Rectal smooth muscle tissue (tissue), 1 donor: ENCODE data around the gene SULT4A1.
"Not testable (repeated sequence)": the region's sequence is repeated elsewhere in the genome, so short reads cannot be mapped to it uniquely, and the experiment has no call there.

Source experiments
- H3K27ac ChIP-seq: one replicate; pipeline ENCODE4 v1.7.0; 2013; ENCODE audit warnings: low read depth, low read length, inconsistent platforms
- H3K27me3 ChIP-seq: one replicate; pipeline ENCODE4 v1.7.0; 2013; ENCODE audit warnings: low read length; ENCODE audit not compliant: control insufficient read depth, insufficient read depth
- H3K36me3 ChIP-seq: one replicate; pipeline ENCODE4 v1.7.0; 2013; ENCODE audit warnings: low read length; ENCODE audit not compliant: control insufficient read depth, insufficient read depth
- H3K4me1 ChIP-seq: one replicate; pipeline ENCODE4 v1.7.0; 2013; ENCODE audit warnings: low read length; ENCODE audit not compliant: control insufficient read depth, insufficient read depth
- H3K4me3 ChIP-seq: one replicate; pipeline ENCODE4 v1.7.0; 2013; ENCODE audit warnings: low read length
- H3K9ac ChIP-seq: one replicate; pipeline ENCODE4 v1.7.0; 2013; ENCODE audit warnings: low read length

Gene SULT4A1

DNA sequence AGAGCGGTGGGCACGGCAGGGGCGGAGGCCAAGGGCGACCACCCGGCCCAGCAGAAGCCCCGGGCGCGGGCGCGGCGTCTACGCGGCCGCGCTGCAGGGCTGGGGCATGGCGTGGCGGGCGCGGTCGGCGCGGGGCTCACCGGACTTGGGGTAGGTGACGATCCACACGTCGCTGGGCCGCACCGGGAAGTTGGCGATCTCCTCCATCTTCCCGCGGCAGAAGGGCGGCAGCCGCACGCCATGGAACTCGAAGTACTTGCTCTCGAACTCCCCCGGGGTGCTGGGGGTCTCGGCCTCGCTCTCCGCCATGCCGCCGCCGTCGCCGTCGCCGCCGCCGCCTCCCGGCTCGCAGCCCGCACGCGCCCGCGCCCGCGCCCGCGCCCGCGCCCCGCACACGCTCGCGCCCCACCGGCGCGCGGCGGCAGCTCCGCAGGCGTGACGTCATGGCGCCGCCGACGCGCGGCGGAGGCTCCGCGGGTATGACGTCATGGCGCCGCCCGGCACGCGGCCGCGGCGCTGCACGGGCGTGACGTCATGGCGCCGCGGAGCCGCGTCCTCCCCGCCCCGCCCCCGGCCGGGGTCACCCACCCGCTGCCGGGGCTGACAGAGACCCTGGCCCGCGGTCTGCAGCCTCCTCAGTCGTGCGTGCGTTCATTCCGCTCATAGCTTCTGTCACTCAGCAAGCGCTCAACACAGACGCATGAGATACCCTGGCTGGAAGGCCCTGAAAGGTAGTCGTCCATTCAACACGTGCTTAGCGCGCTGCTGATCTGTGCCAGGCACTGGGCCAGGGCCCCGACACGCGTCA lies at the start of gene SULT4A1:
TSS of gene SULT4A1 (minus strand) at position 440 of the 808 bp plus-strand sequence. CDS start at position 309, 131 bp downstream.
- H3K4me3 ChIP-seq, result no peak within 1 kb of the TSS
- peaks cover 9% of the 10 kb centered on the region for H3K27me3 ChIP-seq
- no peaks in the 10 kb centered on the region for H3K36me3 ChIP-seq
- no peak within 1 kb of the TSS for H3K9ac ChIP-seq
- no peak within 1 kb of the TSS for H3K27ac ChIP-seq
- H3K4me1 ChIP-seq, result no peaks in the 10 kb centered on the region

DNA sequence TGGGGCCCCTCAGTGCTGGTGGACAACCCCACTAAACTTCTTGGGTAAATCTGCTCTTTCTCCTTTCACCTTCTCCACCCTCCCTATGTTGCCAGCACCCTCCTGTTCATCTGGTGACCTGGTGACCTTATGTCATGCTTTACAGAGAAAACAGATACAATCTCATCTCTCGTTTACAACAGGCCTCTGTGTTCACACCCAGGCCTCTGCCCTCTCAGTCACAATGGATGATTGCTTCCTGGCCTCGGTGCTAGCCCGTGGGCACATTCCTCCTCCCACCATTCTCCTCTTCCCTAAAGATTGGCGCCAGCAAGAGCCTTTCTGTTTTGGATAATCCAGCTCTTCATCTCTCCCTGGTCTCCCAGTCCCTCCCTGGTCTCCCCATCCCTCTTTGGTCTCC lies 49.0 kb upstream of the SULT4A1 start:
- H3K27me3 ChIP-seq, result peaks cover 5% of the 10 kb centered on the region
- H3K4me1 ChIP-seq, result no peaks in the 10 kb centered on the region
- no peak overlapping the region for H3K9ac ChIP-seq
- H3K4me3 ChIP-seq, result no peak overlapping the region
- H3K36me3 ChIP-seq, result no peaks in the 10 kb centered on the region
- H3K27ac ChIP-seq, result no peak overlapping the region

DNA sequence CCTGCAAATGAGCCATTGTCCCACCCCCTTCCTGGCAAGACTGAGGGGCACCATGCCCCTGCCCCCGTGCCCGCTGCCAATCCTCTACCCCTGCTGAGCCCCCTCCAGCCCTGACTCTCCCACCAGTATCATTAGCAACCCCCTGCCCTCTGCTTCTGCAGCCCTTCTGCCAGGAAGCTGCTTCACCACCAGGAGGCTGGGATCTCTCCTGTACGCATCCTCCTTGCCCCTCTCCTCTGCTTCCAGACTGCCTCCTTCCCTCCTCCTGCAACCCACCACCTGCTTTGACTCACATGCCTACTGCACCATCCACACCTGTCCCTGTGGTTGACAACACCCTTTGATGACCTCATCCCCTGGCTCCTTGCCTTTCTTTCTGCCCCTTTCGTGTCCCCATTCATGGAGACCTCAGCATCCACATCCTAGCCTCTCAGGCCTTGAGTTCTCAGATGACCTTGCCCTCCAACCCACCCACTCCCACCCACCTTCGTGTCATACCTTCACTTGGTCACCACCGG lies 47.9 kb upstream of the SULT4A1 start:
- Histone ChIP-seq H3K36me3 (no peaks in the 10 kb centered on the region), H3K27me3 (peaks cover 5% of the 10 kb centered on the region), H3K27ac (no peak overlapping the region)

GRCh38 chr22:43909708-43910107 lies 47.4 kb upstream of the SULT4A1 start:
- Histone ChIP-seq H3K4me1 (no peaks in the 10 kb centered on the region), H3K4me3 (no peak overlapping the region), H3K27ac (no peak overlapping the region), H3K9ac (no peak overlapping the region), H3K36me3 (no peaks in the 10 kb centered on the region), H3K27me3 (peaks cover 5% of the 10 kb centered on the region)

More for the DNA sequence above, 47.9 kb upstream of the SULT4A1 start:
- H3K9ac ChIP-seq, result no peak overlapping the region
- H3K4me1 ChIP-seq, result no peaks in the 10 kb centered on the region
- H3K4me3 ChIP-seq, result no peak overlapping the region

GRCh38 chr22:43905681-43906080 lies 43.4 kb upstream of the SULT4A1 start:
- H3K36me3 ChIP-seq, result no peaks in the 10 kb centered on the region
- no peaks in the 10 kb centered on the region for H3K4me1 ChIP-seq
- no peak overlapping the region for H3K27ac ChIP-seq
- peaks cover 3% of the 10 kb centered on the region for H3K27me3 ChIP-seq
- H3K4me3 ChIP-seq, result no peak overlapping the region
- H3K9ac ChIP-seq, result no peak overlapping the region

- H3K4me3 ChIP-seq, H3K4me1 ChIP-seq, H3K27me3 ChIP-seq, H3K36me3 ChIP-seq, H3K9ac ChIP-seq, H3K27ac ChIP-seq: not testable (repeated sequence)
Observed at GRCh38 chr22:43904412-43904811, 42.1 kb upstream of the SULT4A1 start.

DNA sequence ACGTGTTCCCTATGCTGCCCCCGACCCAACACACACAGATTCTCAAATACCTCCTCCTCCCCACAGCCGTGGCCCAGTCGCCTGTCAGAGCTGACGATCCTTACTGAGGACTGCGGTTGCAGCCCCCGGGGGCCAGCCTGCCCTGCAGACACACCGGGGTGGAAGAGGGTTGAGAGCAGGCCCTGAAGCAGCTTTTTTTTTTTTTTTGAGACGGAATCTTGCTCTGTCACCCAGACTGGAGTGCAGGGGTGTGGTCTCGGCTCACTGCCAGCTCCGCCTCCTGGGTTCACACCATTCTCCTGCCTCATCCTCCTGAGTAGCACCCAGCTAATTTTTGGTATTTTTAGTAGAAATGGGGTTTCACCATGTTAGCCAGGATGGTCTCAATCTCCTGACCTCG lies 40.7 kb upstream of the SULT4A1 start:
- H3K9ac ChIP-seq, H3K4me3 ChIP-seq, H3K27me3 ChIP-seq, H3K4me1 ChIP-seq, H3K36me3 ChIP-seq, H3K27ac ChIP-seq: not testable (repeated sequence)

DNA sequence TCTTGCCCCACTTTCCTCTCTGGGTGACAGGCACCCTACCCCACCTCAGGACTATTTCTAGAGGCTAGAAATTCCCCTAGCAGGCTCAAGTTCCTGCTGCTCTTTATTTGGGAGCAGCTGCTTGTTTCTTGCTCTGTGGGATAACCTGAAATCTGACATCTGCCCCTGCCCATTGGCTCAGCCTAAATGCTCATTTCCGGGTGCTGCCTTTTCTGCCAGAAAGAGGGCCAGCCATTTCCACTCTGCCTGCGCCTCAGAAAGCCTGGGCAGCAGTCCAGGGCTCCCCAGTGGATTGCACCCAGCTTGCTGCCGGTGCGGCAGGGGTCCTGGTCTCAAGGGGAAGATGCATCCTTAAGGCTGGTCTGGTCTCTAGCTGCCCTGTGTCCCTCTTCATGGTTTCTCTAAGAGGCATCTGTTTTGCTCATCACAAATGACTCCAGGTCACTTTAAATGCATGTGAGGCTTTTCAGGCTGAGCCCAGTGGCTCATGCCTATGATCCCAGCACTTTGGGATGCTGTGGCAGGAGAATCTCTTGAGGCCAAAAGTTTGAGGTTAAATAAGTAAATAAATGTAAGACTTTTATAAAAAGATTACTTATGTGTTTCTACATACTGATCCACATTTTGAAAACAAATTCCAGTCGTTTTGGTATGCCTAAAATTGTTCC lies 39.8 kb upstream of the SULT4A1 start:
- H3K4me3 ChIP-seq, result no peak overlapping the region
- H3K9ac ChIP-seq, result no peak overlapping the region
- H3K27ac ChIP-seq, result no peak overlapping the region
- H3K4me1 ChIP-seq, result no peaks in the 10 kb centered on the region
- no peaks in the 10 kb centered on the region for H3K36me3 ChIP-seq
- H3K27me3 ChIP-seq, result no peaks in the 10 kb centered on the region

DNA sequence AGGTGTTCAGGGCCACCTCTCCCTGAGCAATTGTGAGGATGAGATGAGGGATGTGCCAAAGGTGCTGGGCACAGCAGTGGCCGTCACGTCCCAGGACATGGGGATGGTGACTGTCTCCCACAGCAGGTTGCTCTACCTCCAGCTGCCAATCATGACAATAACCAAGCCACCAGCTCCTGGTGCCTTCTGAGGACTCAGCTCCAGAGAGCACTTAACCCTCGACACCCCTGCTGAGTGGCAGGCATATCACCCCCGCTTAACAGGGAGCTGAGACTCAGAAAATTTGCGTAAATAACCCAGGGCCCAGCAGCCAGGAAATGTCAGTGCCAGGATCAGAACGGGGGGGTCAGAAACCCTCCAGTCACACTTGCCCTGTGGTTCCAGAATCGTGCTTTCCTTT lies 37.9 kb upstream of the SULT4A1 start:
- Histone ChIP-seq H3K36me3 (no peaks in the 10 kb centered on the region), H3K27ac (no peak overlapping the region), H3K4me3 (no peak overlapping the region), H3K4me1 (no peaks in the 10 kb centered on the region), H3K27me3 (no peaks in the 10 kb centered on the region), H3K9ac (no peak overlapping the region)

DNA sequence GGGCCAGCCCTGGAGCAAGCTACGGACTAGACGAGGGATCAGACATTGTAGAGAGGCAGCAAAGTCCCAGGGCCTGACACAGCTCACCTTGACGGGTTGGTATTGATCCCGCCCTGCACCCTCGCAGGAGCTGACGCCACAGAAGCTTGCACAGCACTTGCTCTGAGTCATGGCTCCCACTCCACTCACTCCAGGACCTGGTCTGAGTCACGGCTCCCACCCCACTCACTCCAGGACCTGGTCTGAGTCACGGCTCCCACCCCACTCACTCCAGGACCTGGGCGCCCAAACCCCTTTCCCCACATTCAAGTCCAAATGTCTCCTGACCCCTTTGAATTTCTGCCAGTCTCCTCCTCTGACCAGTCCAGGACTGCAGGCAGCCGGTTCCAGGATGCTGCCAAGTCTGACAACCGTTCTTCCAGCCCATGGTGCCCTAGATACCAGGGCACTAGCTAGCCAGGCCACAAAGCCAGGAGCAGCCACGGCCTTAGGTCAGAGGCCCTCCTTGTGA lies 35.5 kb upstream of the SULT4A1 start:
- H3K27me3 ChIP-seq, result peaks cover 2% of the 10 kb centered on the region
- H3K36me3 ChIP-seq, result no peaks in the 10 kb centered on the region
- H3K9ac ChIP-seq, result no peak overlapping the region
- H3K4me1 ChIP-seq, result no peaks in the 10 kb centered on the region
- H3K4me3 ChIP-seq, result no peak overlapping the region
- no peak overlapping the region for H3K27ac ChIP-seq

GRCh38 chr22:43895986-43896645 lies 33.8 kb upstream of the SULT4A1 start:
- no peak overlapping the region for H3K27ac ChIP-seq
- H3K9ac ChIP-seq, result no peak overlapping the region
- H3K4me3 ChIP-seq, result no peak overlapping the region
- no peaks in the 10 kb centered on the region for H3K4me1 ChIP-seq
- H3K36me3 ChIP-seq, result no peaks in the 10 kb centered on the region
- H3K27me3 ChIP-seq, result peaks cover 12% of the 10 kb centered on the region

- Histone ChIP-seq H3K9ac (no peak overlapping the region), H3K36me3 (no peaks in the 10 kb centered on the region), H3K4me3 (no peak overlapping the region), H3K4me1 (no peaks in the 10 kb centered on the region), H3K27me3 (peaks cover 21% of the 10 kb centered on the region), H3K27ac (no peak overlapping the region)
Observed at GRCh38 chr22:43894122-43894521, 31.8 kb upstream of the SULT4A1 start.
